Measurements from ENCODE around the gene RHOBTB1. TPM values are rescaled to one million over a fixed set of nuclear protein-coding genes. Genes with fewer than 3 reads are reported as not detected.

RHOBTB1 gene
- total RNA-seq, 2 experiments from 2014 or later: 0.06 to 0.07 TPM

DNA sequence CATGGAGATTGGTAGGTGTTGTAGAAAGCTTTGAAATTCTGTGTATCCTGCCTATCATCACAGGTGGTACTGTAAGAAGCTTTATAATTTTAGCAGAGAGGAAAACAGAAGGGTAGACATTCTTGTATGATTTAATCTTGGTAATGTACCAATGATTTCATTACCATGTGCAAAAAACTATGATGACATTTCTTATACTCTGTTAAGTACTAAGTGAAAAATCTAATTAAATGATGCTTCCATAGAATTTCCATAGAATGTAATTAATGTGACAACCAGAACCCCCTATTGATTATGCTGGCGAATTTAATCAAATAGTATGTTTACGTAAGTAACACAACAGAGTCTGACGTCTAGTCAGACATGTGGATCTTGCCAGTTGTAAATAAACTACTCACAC lies 16.0 kb upstream of the RHOBTB1 start:
- peaks cover 7% of the 10 kb centered on the region for H3K4me1 Mint-ChIP-seq
- H3K36me3 Mint-ChIP-seq (ENCODE audit: low read depth): no peaks in the 10 kb centered on the region
- no peaks in the 10 kb centered on the region for H3K9me3 Mint-ChIP-seq
- no peak overlapping the region for H3K4me3 Mint-ChIP-seq
- CTCF ChIA-PET: interaction anchor here (0.6 to 1.3 kb wide), 2 partner anchors 22 to 141 kb away, joined by 3 read pairs; no protein-coding TSS in a partner anchor
- POLR2A ChIA-PET: no interaction called here
- peaks cover 21% of the 10 kb centered on the region for H3K27me3 Mint-ChIP-seq
- no peak overlapping the region for H3K27ac Mint-ChIP-seq
- no peak for DNase-seq

DNA sequence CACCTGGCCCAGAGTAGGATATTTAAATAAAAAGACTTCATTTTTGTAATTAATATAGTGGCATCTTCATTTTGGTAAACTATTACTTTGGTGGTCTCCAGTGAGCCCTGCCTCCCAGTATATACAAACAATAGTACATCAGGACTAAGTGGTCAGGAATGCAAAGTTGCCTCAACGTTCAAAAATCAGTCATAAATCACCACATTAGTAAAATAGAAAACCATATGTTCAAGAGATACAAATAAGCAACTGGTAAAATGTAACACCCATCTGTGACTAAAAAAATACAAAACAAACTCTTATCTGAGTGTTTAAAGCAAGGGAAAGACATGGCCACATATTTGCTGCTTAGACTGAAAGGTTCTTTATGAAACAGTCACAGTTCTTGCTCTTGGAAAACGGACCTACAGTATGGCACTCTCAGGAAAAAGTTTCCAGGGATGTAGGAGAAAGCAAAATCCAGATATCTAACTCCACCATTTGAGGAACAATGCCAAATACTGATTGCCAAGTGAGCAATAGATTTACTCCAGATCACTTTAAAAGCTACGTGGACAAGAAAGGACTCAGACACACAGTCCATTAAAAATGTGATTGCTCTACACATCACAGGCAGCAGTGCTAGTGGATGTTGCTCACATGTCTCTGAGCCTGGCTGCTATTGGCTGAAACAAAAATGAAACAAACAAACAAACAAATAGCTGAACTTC lies 15.1 kb upstream of the RHOBTB1 start:
- Mint-ChIP-seq H3K4me1 (peaks cover 6% of the 10 kb centered on the region), H3K27ac (no peak overlapping the region), H3K27me3 (peaks cover 21% of the 10 kb centered on the region), H3K4me3 (no peak overlapping the region), H3K36me3 (ENCODE audit: low read depth) (no peaks in the 10 kb centered on the region), H3K9me3 (no peaks in the 10 kb centered on the region)
- DNase-seq: no peak
- CTCF ChIA-PET: interaction anchor here (0.6 to 1.3 kb wide), 2 partner anchors 21 to 140 kb away, joined by 3 read pairs; no protein-coding TSS in a partner anchor
- POLR2A ChIA-PET: no interaction called here

DNA sequence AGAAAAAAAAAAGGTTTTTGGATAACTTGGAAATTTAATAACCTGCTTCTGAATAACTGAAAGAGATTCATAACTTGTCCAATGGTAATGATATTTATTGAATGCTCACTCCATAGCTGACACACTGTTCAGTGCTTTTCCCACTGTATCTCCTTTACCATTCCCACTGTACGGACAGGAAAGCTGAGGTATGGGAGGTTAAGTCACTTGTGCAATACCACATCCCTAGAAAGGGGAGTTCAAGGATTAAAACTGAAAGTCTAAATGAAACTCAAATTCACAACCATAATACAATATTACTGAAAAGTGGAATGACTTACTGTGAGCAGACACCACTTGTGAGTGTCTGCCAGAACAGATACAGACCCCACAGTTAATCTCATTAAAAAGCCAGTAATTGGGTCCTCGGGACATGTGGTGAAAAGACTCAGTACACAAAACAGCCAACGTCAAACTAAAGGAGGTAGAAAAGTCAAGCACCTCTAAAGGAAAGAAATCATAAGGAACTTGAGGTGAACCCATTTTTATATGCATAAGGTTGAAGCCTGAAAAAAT lies 13.8 kb upstream of the RHOBTB1 start:
- H3K9me3 Mint-ChIP-seq: no peaks in the 10 kb centered on the region
- H3K27me3 Mint-ChIP-seq: peaks cover 21% of the 10 kb centered on the region
- POLR2A ChIA-PET: no interaction called here
- H3K27ac Mint-ChIP-seq: no peak overlapping the region
- DNase-seq: no peak
- H3K4me3 Mint-ChIP-seq: no peak overlapping the region
- H3K4me1 Mint-ChIP-seq: peaks cover 2% of the 10 kb centered on the region
- CTCF ChIA-PET: no interaction called here
- H3K36me3 Mint-ChIP-seq (ENCODE audit: low read depth): no peaks in the 10 kb centered on the region

DNA sequence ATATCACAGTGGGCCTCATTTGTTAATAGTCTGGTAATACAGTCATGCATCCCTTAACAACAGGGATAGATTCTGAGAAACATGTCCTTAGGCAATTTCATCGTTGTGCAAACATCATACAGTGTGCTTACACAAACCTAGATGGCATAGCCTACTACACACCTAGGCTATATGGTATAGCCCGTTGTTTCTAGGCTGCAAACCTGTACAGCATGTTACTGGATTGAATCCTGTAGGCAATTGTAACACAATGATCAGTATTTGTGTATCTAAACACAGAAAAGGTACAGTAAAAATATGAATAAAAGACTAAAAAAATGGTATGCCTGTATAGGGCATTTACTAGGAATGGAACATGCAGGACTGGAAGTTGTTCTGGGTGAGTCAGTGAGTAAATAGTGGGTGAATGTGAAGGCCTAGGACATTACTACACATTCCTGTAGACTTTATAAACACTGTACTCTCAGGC lies 12.0 kb upstream of the RHOBTB1 start:
- POLR2A ChIA-PET: no interaction called here
- no peak overlapping the region for H3K4me3 Mint-ChIP-seq
- no peak for DNase-seq
- H3K4me1 Mint-ChIP-seq: peaks cover 5% of the 10 kb centered on the region
- CTCF ChIA-PET: no interaction called here
- no peaks in the 10 kb centered on the region for H3K9me3 Mint-ChIP-seq
- H3K27ac Mint-ChIP-seq: no peak overlapping the region
- H3K36me3 Mint-ChIP-seq (ENCODE audit: low read depth): no peaks in the 10 kb centered on the region
- H3K27me3 Mint-ChIP-seq: peaks cover 22% of the 10 kb centered on the region

DNA sequence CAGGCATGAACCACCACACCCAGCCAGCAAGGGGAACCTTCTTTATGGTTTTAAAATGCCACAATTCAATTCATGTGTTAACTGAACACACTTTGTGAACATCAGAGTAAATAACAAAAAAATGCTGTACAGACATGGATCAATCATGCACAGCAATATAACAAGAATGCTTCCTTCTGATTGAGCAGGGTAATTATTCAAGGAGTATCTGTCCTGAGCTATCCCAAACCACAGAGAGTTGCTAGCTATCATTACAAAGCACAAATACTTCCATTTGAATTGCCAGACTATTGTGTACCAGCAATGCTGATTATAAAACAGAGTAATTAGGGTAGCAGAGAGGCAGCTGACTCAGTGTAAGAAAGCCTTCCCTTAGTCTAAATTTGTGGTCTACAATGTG lies 11.3 kb upstream of the RHOBTB1 start:
- Mint-ChIP-seq H3K9me3 (no peaks in the 10 kb centered on the region), H3K27me3 (peaks cover 20% of the 10 kb centered on the region), H3K36me3 (ENCODE audit: low read depth) (no peaks in the 10 kb centered on the region), H3K4me1 (peaks cover 10% of the 10 kb centered on the region), H3K4me3 (no peak overlapping the region), H3K27ac (no peak overlapping the region)
- CTCF ChIA-PET: no interaction called here
- POLR2A ChIA-PET: no interaction called here
- no peak for DNase-seq

DNA sequence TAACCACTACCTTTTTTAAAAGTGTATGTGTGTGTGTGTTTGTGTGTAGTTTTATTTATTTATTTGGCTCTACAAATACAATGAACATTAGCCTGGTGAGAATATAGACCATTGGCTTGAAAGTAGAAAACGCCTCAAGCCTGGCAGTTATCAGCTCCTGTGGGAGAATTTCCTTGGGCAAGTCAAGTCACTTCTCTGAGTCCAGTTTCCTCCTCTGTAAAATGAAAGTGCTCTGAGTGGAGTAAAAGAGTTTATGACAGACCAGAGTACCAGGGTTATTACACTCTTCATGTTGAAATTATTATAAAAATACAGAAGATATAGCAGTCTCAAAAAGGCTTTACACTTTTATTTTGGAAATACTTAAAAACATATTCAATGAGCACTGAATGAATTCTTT lies 10.1 kb upstream of the RHOBTB1 start:
- ChIA-PET POLR2A (no interaction called here), CTCF (no interaction called here)
- Mint-ChIP-seq H3K4me3 (no peak overlapping the region), H3K36me3 (ENCODE audit: low read depth) (no peaks in the 10 kb centered on the region), H3K9me3 (no peaks in the 10 kb centered on the region), H3K4me1 (peaks cover 15% of the 10 kb centered on the region), H3K27ac (no peak overlapping the region), H3K27me3 (peaks cover 22% of the 10 kb centered on the region)
- DNase-seq: no peak

DNA sequence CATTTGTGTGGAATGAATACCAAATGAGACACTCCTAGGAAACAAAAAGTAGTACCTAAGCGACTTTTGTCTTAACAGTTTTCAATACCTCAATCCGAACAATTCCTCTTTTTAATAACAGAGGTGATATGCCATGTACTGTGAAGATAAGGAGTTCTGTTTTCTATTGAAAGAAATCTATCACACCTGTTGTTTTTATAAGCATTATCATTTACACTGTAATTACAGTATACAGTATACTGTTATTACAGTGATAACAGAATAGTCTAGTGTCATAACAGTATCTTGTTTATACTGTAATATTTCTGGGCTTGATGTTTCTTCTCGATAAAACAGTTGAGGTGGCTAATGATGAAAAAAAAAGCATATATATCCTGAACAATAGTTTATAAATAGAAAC lies 9.4 kb upstream of the RHOBTB1 start:
- Mint-ChIP-seq H3K27ac (no peak overlapping the region), H3K9me3 (no peaks in the 10 kb centered on the region), H3K4me1 (peaks cover 15% of the 10 kb centered on the region), H3K4me3 (no peak overlapping the region), H3K27me3 (peaks cover 25% of the 10 kb centered on the region), H3K36me3 (ENCODE audit: low read depth) (no peaks in the 10 kb centered on the region)
- DNase-seq: no peak
- CTCF ChIA-PET: no interaction called here
- POLR2A ChIA-PET: no interaction called here

DNA sequence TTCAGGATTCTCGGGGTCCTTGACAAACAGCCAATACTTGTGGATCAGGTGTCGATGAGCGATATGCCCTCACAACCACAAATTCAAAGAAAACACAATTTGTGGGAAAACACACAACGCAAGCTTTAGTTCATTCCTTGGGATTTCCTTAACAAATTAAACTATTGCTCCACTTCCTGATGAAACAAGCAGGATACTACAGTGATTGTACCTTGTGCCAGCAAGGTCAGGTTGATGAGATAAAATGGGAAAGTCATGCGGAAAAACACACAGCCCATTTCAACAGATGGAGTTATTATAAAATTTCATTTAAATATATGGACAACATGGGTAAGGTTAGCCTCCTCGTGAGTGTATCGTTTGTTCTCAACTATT lies 8.8 kb upstream of the RHOBTB1 start:
- Mint-ChIP-seq H3K27ac (no peak overlapping the region), H3K36me3 (ENCODE audit: low read depth) (no peaks in the 10 kb centered on the region), H3K4me3 (no peak overlapping the region), H3K9me3 (no peaks in the 10 kb centered on the region), H3K4me1 (peaks cover 15% of the 10 kb centered on the region), H3K27me3 (peaks cover 31% of the 10 kb centered on the region)
- ChIA-PET CTCF (no interaction called here), POLR2A (no interaction called here)
- no peak for DNase-seq

DNA sequence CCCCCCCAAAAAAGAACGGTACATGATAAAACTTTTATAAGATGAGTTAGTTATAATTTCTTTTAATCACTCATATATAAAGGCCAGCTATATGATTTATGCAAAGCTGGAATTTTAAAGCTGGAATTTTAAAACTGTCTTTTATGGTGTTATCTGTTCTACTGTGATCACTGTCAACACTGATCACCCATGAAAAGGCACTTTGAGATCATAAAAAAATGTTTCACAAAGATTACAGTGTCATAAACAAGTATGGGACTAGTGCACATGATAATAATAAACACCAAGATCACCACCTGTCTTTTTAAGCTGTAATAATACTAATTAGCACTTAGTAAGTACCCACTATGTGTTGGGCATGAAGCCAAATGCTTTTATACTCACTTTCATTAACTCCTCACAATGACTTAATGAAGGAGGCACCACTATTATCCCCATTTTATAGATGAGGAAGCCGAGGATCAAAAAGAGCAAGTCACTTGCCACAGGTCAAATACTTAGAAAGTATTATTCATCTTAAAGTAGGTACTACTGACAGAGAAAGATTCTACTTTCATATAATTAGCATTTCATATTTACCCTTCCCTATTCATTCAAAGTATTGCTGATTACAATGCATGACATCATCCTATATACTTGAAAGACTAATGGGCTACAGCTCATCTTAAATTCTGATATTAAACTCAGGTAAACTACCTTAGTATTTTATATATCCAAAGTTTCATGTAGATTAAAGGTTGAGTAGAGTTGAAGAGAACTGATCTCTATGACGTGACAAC lies 8.3 kb upstream of the RHOBTB1 start:
- Mint-ChIP-seq H3K4me1 (peaks cover 15% of the 10 kb centered on the region), H3K4me3 (no peak overlapping the region), H3K9me3 (no peaks in the 10 kb centered on the region), H3K36me3 (ENCODE audit: low read depth) (no peaks in the 10 kb centered on the region), H3K27me3 (peaks cover 36% of the 10 kb centered on the region), H3K27ac (no peak overlapping the region)
- POLR2A ChIA-PET: no interaction called here
- DNase-seq: no peak
- CTCF ChIA-PET: no interaction called here

DNA sequence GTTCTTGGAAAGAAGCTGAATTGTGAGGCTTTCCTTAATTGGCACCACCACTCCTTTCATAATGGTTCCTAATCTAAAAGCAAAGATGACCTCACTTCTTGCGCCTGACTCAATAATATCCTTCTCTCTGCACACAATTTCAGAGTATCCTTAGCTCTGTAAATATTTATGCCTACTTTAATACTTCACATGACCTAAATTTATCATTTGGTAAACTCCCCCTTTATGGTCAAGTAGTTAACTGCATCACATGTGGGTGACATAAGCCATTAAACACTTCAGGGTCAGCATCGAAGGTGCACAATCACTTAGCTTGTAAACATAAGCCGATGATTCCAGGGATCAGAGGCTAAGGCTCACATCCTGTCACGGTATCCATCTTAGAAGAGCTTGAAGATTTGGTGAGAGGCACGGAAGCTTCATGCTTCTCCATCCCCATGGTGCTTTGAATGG lies 7.3 kb upstream of the RHOBTB1 start:
- ChIA-PET POLR2A (no interaction called here), CTCF (no interaction called here)
- no peak overlapping the region for H3K27ac Mint-ChIP-seq
- H3K4me1 Mint-ChIP-seq: peaks cover 15% of the 10 kb centered on the region
- no peaks in the 10 kb centered on the region for H3K9me3 Mint-ChIP-seq
- DNase-seq: no peak
- H3K36me3 Mint-ChIP-seq (ENCODE audit: low read depth): no peaks in the 10 kb centered on the region
- H3K27me3 Mint-ChIP-seq: peaks cover 45% of the 10 kb centered on the region
- H3K4me3 Mint-ChIP-seq: no peak overlapping the region

DNA sequence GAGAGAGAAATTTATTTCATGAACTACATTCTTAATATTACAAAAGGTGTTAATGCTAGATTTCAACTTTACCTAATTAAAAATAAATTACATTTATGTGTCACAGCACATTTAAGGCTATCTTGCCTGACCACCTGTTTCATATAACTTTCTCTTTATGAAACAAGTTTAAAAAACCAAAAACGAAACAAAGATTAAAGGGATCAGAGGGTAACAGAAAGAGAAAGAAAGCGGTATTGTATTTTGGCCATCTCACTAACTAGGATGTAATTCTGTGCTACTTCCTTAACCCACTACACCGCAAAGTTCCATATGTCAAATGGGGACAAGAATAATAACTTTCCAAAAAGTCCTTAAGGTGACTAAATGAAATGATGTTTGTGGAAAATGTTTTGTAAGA lies 6.3 kb upstream of the RHOBTB1 start:
- H3K27me3 Mint-ChIP-seq: peaks cover 48% of the 10 kb centered on the region
- peaks cover 15% of the 10 kb centered on the region for H3K4me1 Mint-ChIP-seq
- peaks cover under 1% of the 10 kb centered on the region for H3K36me3 Mint-ChIP-seq (ENCODE audit: low read depth)
- CTCF ChIA-PET: no interaction called here
- POLR2A ChIA-PET: no interaction called here
- H3K4me3 Mint-ChIP-seq: no peak overlapping the region
- H3K27ac Mint-ChIP-seq: no peak overlapping the region
- no peak for DNase-seq
- H3K9me3 Mint-ChIP-seq: no peaks in the 10 kb centered on the region

DNA sequence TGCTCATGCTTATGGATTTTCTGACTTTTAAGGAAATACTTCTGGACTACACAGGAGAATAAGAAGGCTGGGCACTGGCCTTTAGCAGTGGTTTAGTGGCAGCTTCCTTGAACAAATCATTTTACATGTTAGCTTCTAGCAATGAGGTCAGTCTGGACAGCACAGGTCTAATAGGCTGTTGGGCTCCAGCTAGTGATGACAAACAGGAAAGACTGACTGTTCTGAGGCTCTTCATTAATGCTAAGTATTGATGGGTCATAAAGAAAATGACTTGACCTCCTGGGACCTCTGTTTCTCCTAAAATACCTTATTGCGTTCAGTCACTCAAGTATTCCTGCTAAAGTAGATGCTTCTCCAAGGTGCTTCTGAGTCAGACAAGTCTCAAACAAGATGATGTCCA lies 4.9 kb upstream of the RHOBTB1 start:
- Mint-ChIP-seq H3K27ac (no peak overlapping the region), H3K27me3 (peaks cover 58% of the 10 kb centered on the region), H3K4me1 (peaks cover 18% of the 10 kb centered on the region), H3K9me3 (no peaks in the 10 kb centered on the region), H3K36me3 (ENCODE audit: low read depth) (peaks cover 2% of the 10 kb centered on the region), H3K4me3 (no peak overlapping the region)
- POLR2A ChIA-PET: no interaction called here
- CTCF ChIA-PET: no interaction called here
- DNase-seq: no peak

DNA sequence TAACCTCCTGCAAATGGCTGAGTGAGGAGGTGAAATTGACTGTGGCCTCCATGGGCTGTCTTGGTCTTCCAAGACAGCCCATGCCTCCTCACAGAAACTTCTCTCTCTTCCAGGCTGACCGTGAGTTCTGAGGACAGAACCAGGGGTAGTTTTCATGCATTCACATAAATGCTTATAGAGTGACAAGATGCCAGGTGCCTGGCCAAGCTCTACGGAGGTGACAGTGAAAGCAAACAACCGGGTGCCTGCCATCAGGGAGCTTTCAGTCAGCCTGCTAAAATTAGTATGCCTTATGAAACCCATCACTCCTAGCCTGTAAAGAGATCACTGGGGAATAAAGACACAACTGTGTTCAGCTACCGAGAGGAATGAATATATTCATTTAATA lies 919 bp upstream of the RHOBTB1 start:
- ChIA-PET CTCF (no interaction called here), POLR2A (no interaction called here)
- Mint-ChIP-seq H3K27me3 (peaks cover 78% of the 10 kb centered on the region), H3K36me3 (ENCODE audit: low read depth) (peaks cover 2% of the 10 kb centered on the region), H3K4me3 (peak overlapping the region; percentile 42), H3K9me3 (no peaks in the 10 kb centered on the region), H3K4me1 (peaks cover 16% of the 10 kb centered on the region), H3K27ac (no peak overlapping the region)
- DNase-seq: no peak
